Liver (tissue), 9 donors: ENCODE data around the gene ENGASE. TPM values are rescaled to one million over a fixed set of nuclear protein-coding genes. Genes with fewer than 3 reads are reported as not detected.

ENCODE experiments used
- DNase-seq: peaks from one replicate; pipeline ENCODE4 v3.0.0-alpha.2; 2017; ENCODE audit warnings: low spot score
- H3K27ac ChIP-seq, 2 donors: one replicate each; pipeline ENCODE4 v1.7.0; 2013; ENCODE audit warnings: inconsistent platforms in 2 of 2, low read length in 2 of 2, control low read depth in 1 of 2, low read depth in 1 of 2, mild to moderate bottlenecking in 1 of 2
- H3K27me3 ChIP-seq, 4 donors: one replicate each; pipeline versions ENCODE4 v1.6.1 to v1.7.0; 2013; ENCODE audit warnings: low read length in 3 of 4, inconsistent platforms in 1 of 4, mild to moderate bottlenecking in 1 of 4, moderate library complexity in 1 of 4; ENCODE audit not compliant: control insufficient read depth in 4 of 4, insufficient read depth in 4 of 4
- H3K36me3 ChIP-seq, 4 donors: one replicate each; pipeline versions ENCODE4 v1.6.1 to v1.7.0; 2013; ENCODE audit warnings: low read length in 3 of 4, mild to moderate bottlenecking in 3 of 4, low read depth in 1 of 4, moderate library complexity in 1 of 4; ENCODE audit not compliant: control insufficient read depth in 4 of 4, insufficient read depth in 3 of 4
- H3K4me1 ChIP-seq, 4 donors: one replicate each; pipeline versions ENCODE4 v1.6.1 to v1.7.0; 2013; ENCODE audit warnings: low read length in 3 of 4, mild to moderate bottlenecking in 3 of 4, moderate library complexity in 1 of 4; ENCODE audit not compliant: control insufficient read depth in 4 of 4, insufficient read depth in 4 of 4
- H3K4me3 ChIP-seq, 3 donors: one replicate each; pipeline versions ENCODE4 v1.6.1 to v1.7.0; 2013; ENCODE audit warnings: low read length in 3 of 3, control low read depth in 1 of 3, low read depth in 1 of 3, mild to moderate bottlenecking in 1 of 3
- H3K9ac ChIP-seq, 2 donors: one replicate each; pipeline ENCODE4 v1.7.0; 2013; ENCODE audit warnings: low read length in 2 of 2, mild to moderate bottlenecking in 2 of 2, moderate library complexity in 2 of 2, control low read depth in 1 of 2, low read depth in 1 of 2
- H3K9me3 ChIP-seq, 4 donors: one replicate each; pipeline versions ENCODE4 v1.6.1 to v1.7.0; 2013; ENCODE audit warnings: low read length in 3 of 4; ENCODE audit not compliant: control insufficient read depth in 4 of 4
- EGR1 ChIP-seq, 2 donors: IDR thresholded peaks; 2 replicates each; pipeline ENCODE4 v1.6.1; 2016 to 2018; ENCODE audit warnings: antibody characterized with exemption in 2 of 2, low read depth in 2 of 2
- FOXA1 ChIP-seq: IDR thresholded peaks from 2 replicates; pipeline ENCODE4 v1.6.1; 2016; ENCODE audit warnings: antibody characterized with exemption
- FOXA2 ChIP-seq: IDR thresholded peaks from 2 replicates; pipeline ENCODE4 v1.6.1; 2016; ENCODE audit warnings: antibody characterized with exemption
- GABPA ChIP-seq, 2 donors: IDR thresholded peaks in 1 of 2; conservative IDR thresholded peaks in 1 of 2; 2 replicates each; pipeline ENCODE4 v1.6.1; 2016; ENCODE audit warnings: antibody characterized with exemption in 2 of 2, mild to moderate bottlenecking in 1 of 2, moderate library complexity in 1 of 2
- HNF4A ChIP-seq, 2 donors: conservative IDR thresholded peaks; 2 replicates each; pipeline ENCODE4 v1.6.1; 2016; ENCODE audit warnings: antibody characterized with exemption in 2 of 2, mild to moderate bottlenecking in 2 of 2
- HNF4G ChIP-seq: IDR thresholded peaks from 2 replicates; pipeline ENCODE4 v1.6.1; 2016; ENCODE audit warnings: antibody characterized with exemption
- NR2F2 ChIP-seq: IDR thresholded peaks from 2 replicates; pipeline ENCODE4 v1.6.1; 2016; ENCODE audit warnings: antibody characterized with exemption
- RAD21 ChIP-seq, 2 donors: IDR thresholded peaks; 2 replicates each; pipeline ENCODE4 v1.6.1; 2016; ENCODE audit warnings: antibody characterized with exemption in 2 of 2, mild to moderate bottlenecking in 2 of 2
- RXRA ChIP-seq, 2 donors: IDR thresholded peaks; 2 replicates each; pipeline ENCODE4 v1.6.1; 2017 to 2018; ENCODE audit warnings: antibody characterized with exemption in 2 of 2, mild to moderate bottlenecking in 1 of 2
- SP1 ChIP-seq: IDR thresholded peaks from 2 replicates; pipeline ENCODE4 v1.6.1; 2018; ENCODE audit warnings: antibody characterized with exemption, mild to moderate bottlenecking
- TAF1 ChIP-seq: conservative IDR thresholded peaks from 2 replicates; pipeline ENCODE4 v1.6.1; 2016; ENCODE audit warnings: antibody characterized with exemption, mild to moderate bottlenecking
- YY1 ChIP-seq: IDR thresholded peaks from 2 replicates; pipeline ENCODE4 v1.6.1; 2016; ENCODE audit warnings: antibody characterized with exemption, mild to moderate bottlenecking
- WGBS: extraction: QIAGEN DNeasy Blood & Tissue Kit; methylation state at CpG from one replicate; pipeline ENCODE4 v1.1.7; 2013; 5-methylcytosine and 5-hydroxymethylcytosine counted together
- polyA plus RNA-seq, 2 donors: library from polyadenylated mRNA; stranded (reverse) in 1 of 2; unstranded in 1 of 2; fragments of 200-250 nt in 1 of 2; fragments of >200 nt in 1 of 2; fragmentation: Nextera tagmentation in 1 of 2; extraction: Ambion mirVana in 1 of 2; gene quantifications; one replicate each; pipeline versions ENCODE4 v1.2.1 to v1.2.3, GENCODE V29; 2013 to 2015
- total RNA-seq, 2 donors: library from RNA; depleted of rRNA; stranded (reverse); fragments of >200 nt; gene quantifications; one replicate each; pipeline ENCODE4 v1.2.3, GENCODE V29; 2014
- TF ChIP-seq, protein P1 (sequence below): fragments of 150-350 bp; IDR thresholded peaks from 2 replicates; pipeline ENCODE4 v1.5.1; 2017; ENCODE audit warnings: improper control_type of control experiment, low read depth, low read length; ENCODE audit not compliant: missing input control
- TF ChIP-seq, protein P2 (sequence below): IDR thresholded peaks from 2 replicates; pipeline ENCODE4 v1.6.1; 2016; ENCODE audit warnings: antibody characterized with exemption
- TF ChIP-seq, protein P3 (sequence below): IDR thresholded peaks from 2 replicates; pipeline ENCODE4 v1.6.1; 2016; ENCODE audit warnings: antibody characterized with exemption
- TF ChIP-seq, protein P4 (sequence below): IDR thresholded peaks from 2 replicates; pipeline ENCODE4 v1.6.1; 2016; ENCODE audit warnings: antibody characterized with exemption
- TF ChIP-seq, protein P5 (sequence below): IDR thresholded peaks from 2 replicates; pipeline ENCODE4 v1.6.1; 2016; ENCODE audit warnings: antibody characterized with exemption, mild to moderate bottlenecking
- donor health status: healthy.
- donor health status: healthy.
- donor health status: healthy.
- donor health status: healthy.
- donor health status: healthy.

Gene ENGASE
- total and polyA plus RNA-seq, 4 donors: 5.2 to 33.6 (median 7.8) TPM

DNA sequence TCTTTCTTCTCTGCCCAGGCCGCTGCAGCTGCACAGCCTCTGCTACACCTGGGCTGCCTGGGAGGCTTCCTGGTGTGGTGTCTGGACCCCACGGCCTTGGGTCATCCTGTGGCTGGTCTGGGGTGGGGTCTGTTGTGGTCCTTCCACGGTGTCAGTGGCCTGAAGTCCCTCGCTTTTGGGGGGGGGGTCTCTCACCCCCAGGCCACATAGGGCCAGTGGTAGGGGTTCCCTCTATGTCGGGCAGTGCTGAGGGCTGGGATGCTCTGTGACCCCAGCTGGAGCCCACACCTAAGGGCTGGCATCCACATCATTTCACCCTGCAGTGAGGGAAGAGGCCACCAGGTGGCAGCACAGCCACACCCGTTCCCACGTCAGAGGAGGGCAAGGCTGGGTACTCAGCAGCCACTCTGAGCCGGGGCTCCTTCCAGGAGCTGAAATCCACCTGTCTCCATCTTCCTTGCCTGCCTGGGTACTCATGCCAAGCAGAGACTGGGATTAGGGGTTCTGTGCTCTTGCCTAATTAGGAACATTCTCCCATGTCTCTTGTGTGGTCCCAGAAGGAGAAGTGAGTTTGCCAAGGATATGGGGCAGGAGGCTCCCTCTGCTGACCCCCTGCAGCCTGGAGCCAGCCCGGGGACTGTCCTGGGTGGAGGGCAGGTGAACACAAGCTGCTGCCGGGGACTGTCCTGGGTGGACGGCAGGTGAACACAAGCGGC, 13.0 kb downstream of the ENGASE start:
- Histone ChIP-seq H3K27ac (no peak overlapping the region), H3K9me3 (no peaks in the 10 kb centered on the region), H3K4me3 (no peak overlapping the region), H3K4me1 (peaks cover 0 to 3% (median 0%) of the 10 kb centered on the region in 4 donors), H3K36me3 (peaks cover 0 to 35% (median 8%) of the 10 kb centered on the region in 4 donors), H3K9ac (no peak overlapping the region), H3K27me3 (no peaks in the 10 kb centered on the region)
- 46% methylated on average over 12 of the region's 12 CpGs for WGBS
- TF ChIP-seq, protein P1, sequence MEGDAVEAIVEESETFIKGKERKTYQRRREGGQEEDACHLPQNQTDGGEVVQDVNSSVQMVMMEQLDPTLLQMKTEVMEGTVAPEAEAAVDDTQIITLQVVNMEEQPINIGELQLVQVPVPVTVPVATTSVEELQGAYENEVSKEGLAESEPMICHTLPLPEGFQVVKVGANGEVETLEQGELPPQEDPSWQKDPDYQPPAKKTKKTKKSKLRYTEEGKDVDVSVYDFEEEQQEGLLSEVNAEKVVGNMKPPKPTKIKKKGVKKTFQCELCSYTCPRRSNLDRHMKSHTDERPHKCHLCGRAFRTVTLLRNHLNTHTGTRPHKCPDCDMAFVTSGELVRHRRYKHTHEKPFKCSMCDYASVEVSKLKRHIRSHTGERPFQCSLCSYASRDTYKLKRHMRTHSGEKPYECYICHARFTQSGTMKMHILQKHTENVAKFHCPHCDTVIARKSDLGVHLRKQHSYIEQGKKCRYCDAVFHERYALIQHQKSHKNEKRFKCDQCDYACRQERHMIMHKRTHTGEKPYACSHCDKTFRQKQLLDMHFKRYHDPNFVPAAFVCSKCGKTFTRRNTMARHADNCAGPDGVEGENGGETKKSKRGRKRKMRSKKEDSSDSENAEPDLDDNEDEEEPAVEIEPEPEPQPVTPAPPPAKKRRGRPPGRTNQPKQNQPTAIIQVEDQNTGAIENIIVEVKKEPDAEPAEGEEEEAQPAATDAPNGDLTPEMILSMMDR: peak; percentile 90
- TF ChIP-seq HNF4G (no peak), RAD21 (IDR thresholded peaks at IDR 0.05) (peak; percentile 79 to 86)
- DNase-seq: peak; percentile 85

DNA sequence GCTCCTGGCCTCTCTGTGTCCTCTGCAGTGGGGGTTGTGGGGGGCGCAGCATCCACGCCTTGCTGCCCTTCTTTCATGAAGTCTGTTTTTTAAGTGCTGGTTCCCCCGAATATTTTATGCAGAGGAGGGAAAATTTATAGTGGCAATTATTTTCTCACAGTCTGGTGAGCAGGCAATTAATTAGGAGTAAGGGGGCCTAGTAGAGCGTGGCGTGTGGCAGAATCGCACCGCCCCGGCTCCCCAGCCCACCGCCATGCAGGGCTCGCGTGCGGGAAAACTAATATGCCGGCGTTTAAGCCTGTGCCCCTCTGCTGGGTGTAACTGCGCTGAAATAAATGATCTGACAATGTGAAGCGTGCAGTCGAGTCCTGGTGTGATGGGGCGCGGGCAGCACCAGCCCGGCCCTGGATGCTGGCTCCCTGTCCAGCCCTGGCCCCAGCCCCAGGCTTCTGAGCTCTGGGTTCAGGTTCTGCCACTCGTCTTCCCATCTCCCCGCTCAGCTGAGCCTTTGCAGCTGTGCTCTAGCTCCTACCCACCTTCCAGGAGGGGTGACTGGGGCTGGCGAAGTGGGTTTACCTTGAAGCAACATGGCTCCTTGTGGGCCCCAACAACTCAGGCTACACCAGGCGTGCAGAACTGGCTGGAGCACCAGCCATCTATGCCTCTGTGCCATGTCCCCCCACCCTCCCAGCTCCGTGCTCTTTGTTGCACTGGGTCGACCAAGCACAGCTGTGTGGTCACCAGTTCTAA, 13.8 kb downstream of the ENGASE start:
- no peak for DNase-seq

More for the DNA sequence above, 13.8 kb downstream of the ENGASE start:
- Histone ChIP-seq H3K9ac (no peak overlapping the region), H3K4me1 (peaks cover 0 to 3% (median 0%) of the 10 kb centered on the region in 4 donors), H3K36me3 (peaks cover 0 to 31% (median 8%) of the 10 kb centered on the region in 4 donors), H3K4me3 (no peak overlapping the region), H3K27me3 (no peaks in the 10 kb centered on the region), H3K9me3 (no peaks in the 10 kb centered on the region), H3K27ac (no peak overlapping the region)
- WGBS: 93% methylated on average over 26 of the region's 26 CpGs
- TF ChIP-seq FOXA2: no peak
- TF ChIP-seq YY1: no peak
- no peak for TF ChIP-seq RAD21 (IDR thresholded peaks at IDR 0.05)
- TF ChIP-seq, protein P2, sequence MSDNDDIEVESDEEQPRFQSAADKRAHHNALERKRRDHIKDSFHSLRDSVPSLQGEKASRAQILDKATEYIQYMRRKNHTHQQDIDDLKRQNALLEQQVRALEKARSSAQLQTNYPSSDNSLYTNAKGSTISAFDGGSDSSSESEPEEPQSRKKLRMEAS: no peak
- TF ChIP-seq FOXA1: no peak
- no peak for TF ChIP-seq TAF1
- TF ChIP-seq NR2F2: no peak
- no peak for TF ChIP-seq SP1
- TF ChIP-seq RXRA (IDR thresholded peaks at IDR 0.05): no peak
- TF ChIP-seq, protein P3, sequence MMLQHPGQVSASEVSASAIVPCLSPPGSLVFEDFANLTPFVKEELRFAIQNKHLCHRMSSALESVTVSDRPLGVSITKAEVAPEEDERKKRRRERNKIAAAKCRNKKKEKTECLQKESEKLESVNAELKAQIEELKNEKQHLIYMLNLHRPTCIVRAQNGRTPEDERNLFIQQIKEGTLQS: no peak
- no peak for TF ChIP-seq EGR1 (IDR thresholded peaks at IDR 0.05; ENCODE audit: low read depth in 2 of 2)
- TF ChIP-seq, protein P4, sequence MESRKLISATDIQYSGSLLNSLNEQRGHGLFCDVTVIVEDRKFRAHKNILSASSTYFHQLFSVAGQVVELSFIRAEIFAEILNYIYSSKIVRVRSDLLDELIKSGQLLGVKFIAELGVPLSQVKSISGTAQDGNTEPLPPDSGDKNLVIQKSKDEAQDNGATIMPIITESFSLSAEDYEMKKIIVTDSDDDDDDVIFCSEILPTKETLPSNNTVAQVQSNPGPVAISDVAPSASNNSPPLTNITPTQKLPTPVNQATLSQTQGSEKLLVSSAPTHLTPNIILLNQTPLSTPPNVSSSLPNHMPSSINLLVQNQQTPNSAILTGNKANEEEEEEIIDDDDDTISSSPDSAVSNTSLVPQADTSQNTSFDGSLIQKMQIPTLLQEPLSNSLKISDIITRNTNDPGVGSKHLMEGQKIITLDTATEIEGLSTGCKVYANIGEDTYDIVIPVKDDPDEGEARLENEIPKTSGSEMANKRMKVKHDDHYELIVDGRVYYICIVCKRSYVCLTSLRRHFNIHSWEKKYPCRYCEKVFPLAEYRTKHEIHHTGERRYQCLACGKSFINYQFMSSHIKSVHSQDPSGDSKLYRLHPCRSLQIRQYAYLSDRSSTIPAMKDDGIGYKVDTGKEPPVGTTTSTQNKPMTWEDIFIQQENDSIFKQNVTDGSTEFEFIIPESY: no peak
- TF ChIP-seq, protein P5, sequence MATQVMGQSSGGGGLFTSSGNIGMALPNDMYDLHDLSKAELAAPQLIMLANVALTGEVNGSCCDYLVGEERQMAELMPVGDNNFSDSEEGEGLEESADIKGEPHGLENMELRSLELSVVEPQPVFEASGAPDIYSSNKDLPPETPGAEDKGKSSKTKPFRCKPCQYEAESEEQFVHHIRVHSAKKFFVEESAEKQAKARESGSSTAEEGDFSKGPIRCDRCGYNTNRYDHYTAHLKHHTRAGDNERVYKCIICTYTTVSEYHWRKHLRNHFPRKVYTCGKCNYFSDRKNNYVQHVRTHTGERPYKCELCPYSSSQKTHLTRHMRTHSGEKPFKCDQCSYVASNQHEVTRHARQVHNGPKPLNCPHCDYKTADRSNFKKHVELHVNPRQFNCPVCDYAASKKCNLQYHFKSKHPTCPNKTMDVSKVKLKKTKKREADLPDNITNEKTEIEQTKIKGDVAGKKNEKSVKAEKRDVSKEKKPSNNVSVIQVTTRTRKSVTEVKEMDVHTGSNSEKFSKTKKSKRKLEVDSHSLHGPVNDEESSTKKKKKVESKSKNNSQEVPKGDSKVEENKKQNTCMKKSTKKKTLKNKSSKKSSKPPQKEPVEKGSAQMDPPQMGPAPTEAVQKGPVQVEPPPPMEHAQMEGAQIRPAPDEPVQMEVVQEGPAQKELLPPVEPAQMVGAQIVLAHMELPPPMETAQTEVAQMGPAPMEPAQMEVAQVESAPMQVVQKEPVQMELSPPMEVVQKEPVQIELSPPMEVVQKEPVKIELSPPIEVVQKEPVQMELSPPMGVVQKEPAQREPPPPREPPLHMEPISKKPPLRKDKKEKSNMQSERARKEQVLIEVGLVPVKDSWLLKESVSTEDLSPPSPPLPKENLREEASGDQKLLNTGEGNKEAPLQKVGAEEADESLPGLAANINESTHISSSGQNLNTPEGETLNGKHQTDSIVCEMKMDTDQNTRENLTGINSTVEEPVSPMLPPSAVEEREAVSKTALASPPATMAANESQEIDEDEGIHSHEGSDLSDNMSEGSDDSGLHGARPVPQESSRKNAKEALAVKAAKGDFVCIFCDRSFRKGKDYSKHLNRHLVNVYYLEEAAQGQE: no peak
- TF ChIP-seq, protein P1: no peak
- TF ChIP-seq GABPA (IDR thresholded peaks at IDR 0.05 in 1 of 2, conservative IDR thresholded peaks at IDR 0.05 in 1 of 2): no peak
- no peak for TF ChIP-seq HNF4A (conservative IDR thresholded peaks at IDR 0.05)
- no peak for TF ChIP-seq HNF4G
